GM21723 (cell line): Measurements from ENCODE around the gene ENPP5.

Experiments
- ATAC-seq: cut with Tn5 transposase; IDR thresholded peaks from one replicate; pipeline ENCODE4 v1.9.1; 2021; ENCODE audit warnings: mild to moderate bottlenecking, moderate library complexity; ENCODE audit not compliant: unreplicated experiment

The ENPP5 gene

GRCh38 chr6:46170357-46171289 is at the start of gene ENPP5:
Gene ENPP5 (minus strand): TSS chr6:46170980. CDS start chr6:46168262, 2,718 bp downstream.
- ATAC-seq: peak; percentile 88

GRCh38 chr6:46219661-46220060 is 48.9 kb upstream of the ENPP5 start:
- ATAC-seq: no peak

GRCh38 chr6:46218457-46218856 is 47.7 kb upstream of the ENPP5 start:
- ATAC-seq: no peak

GRCh38 chr6:46217671-46218131 is 46.9 kb upstream of the ENPP5 start:
- ATAC-seq: peak; percentile 57

GRCh38 chr6:46216879-46217278 is 46.1 kb upstream of the ENPP5 start:
- no peak for ATAC-seq

GRCh38 chr6:46215777-46216176 is 45.0 kb upstream of the ENPP5 start:
- no peak for ATAC-seq

- no peak for ATAC-seq
Measured at GRCh38 chr6:46215213-46215612, 44.4 kb upstream of the ENPP5 start.

GRCh38 chr6:46211917-46212316 is 41.1 kb upstream of the ENPP5 start:
- ATAC-seq: no peak

- no peak for ATAC-seq
Measured at GRCh38 chr6:46210294-46210693, 39.5 kb upstream of the ENPP5 start.

GRCh38 chr6:46208303-46208702 is 37.5 kb upstream of the ENPP5 start:
- no peak for ATAC-seq

GRCh38 chr6:46207174-46207573 is 36.4 kb upstream of the ENPP5 start:
- no peak for ATAC-seq

- no peak for ATAC-seq
Measured at GRCh38 chr6:46204880-46205650, 34.3 kb upstream of the ENPP5 start.

GRCh38 chr6:46203391-46204177 is 32.8 kb upstream of the ENPP5 start:
- no peak for ATAC-seq

GRCh38 chr6:46201702-46202101 is 30.9 kb upstream of the ENPP5 start:
- ATAC-seq: no peak

GRCh38 chr6:46199387-46199786 is 28.6 kb upstream of the ENPP5 start:
- ATAC-seq: no peak

GRCh38 chr6:46191961-46192360 is 21.2 kb upstream of the ENPP5 start:
- ATAC-seq: no peak

- no peak for ATAC-seq
Measured at GRCh38 chr6:46190889-46191288, 20.1 kb upstream of the ENPP5 start.

GRCh38 chr6:46189726-46190125 is 18.9 kb upstream of the ENPP5 start:
- ATAC-seq: no peak

GRCh38 chr6:46186583-46186982 is 15.8 kb upstream of the ENPP5 start:
- no peak for ATAC-seq

- no peak for ATAC-seq
Measured at GRCh38 chr6:46184114-46184513, 13.3 kb upstream of the ENPP5 start.

- peak; percentile 38 for ATAC-seq
Measured at GRCh38 chr6:46175976-46176375, 5.2 kb upstream of the ENPP5 start.
